Measurements from ENCODE around the gene CD79B. TPM values are rescaled to one million over a fixed set of nuclear protein-coding genes. Genes with fewer than 3 reads are reported as not detected.

Gene CD79B
- total and polyA plus RNA-seq, 10 of the 15 experiments (the other 5 are each of a cell fraction or from before 2014, with no cell fraction given) = 17.5 to 148 (median 79.1) TPM

GRCh38 chr17:63955791-63956190 is 23.7 kb upstream of the CD79B start:
- Histone ChIP-seq H3K9ac (ENCODE audit: control insufficient read depth, insufficient read depth, low read length) (no peak overlapping the region), H3K36me3 (ENCODE audit: control insufficient read depth in 2 of 2, insufficient read depth in 2 of 2, low read length in 1 of 2) (no peaks in the 10 kb centered on the region), H3K4me3 (no peak overlapping the region), H4K20me1 (ENCODE audit: control insufficient read depth, insufficient read depth) (no peaks in the 10 kb centered on the region), H2AFZ (ENCODE audit: control insufficient read depth, low read depth, low read length) (no peak overlapping the region), H3K79me2 (ENCODE audit: control insufficient read depth, insufficient read depth, low read length) (no peaks in the 10 kb centered on the region), H3K27ac (ENCODE audit: control insufficient read depth, insufficient read depth) (no peak overlapping the region), H3K9me3 (replicated peaks; ENCODE audit: control insufficient read depth, insufficient read depth, low read length) (no peaks in the 10 kb centered on the region), H3K4me2 (ENCODE audit: control insufficient read depth, insufficient read depth) (no peak overlapping the region), H3K4me1 (ENCODE audit: control insufficient read depth, insufficient read depth, low read length) (peaks cover 14% of the 10 kb centered on the region), H3K27me3 (replicated peaks in 1 of 2; ENCODE audit: control insufficient read depth in 2 of 2, insufficient read depth in 2 of 2, low read length in 1 of 2) (no peaks in the 10 kb centered on the region)
- ChIA-PET POLR2A (no interaction called here), RAD21 (ENCODE audit: unreplicated experiment) (interaction anchor here (1.2 to 7.8 kb wide), 4 partner anchors 9 to 62 kb away, joined by 3 to 97 read pairs (median 6); partner anchors contain the start of gene GH1), SMC1A (ENCODE audit: uncharacterized antibody, unreplicated experiment) (interaction anchor here (1.0 to 9.9 kb wide), 6 partner anchors 10 to 71 kb away, joined by 3 to 155 read pairs (median 6); partner anchors contain the start of gene GH1), CTCF (interaction anchor here (0.9 to 11.0 kb wide), 7 partner anchors 9 to 71 kb away, joined by 3 to 315 read pairs (median 15); partner anchors contain the start of genes CSHL1 and GH1)
- TF ChIP-seq JUND (IDR thresholded peaks at IDR 0.05; ENCODE audit: low read depth, low read length) = no peak
- TF ChIP-seq, protein P1, sequence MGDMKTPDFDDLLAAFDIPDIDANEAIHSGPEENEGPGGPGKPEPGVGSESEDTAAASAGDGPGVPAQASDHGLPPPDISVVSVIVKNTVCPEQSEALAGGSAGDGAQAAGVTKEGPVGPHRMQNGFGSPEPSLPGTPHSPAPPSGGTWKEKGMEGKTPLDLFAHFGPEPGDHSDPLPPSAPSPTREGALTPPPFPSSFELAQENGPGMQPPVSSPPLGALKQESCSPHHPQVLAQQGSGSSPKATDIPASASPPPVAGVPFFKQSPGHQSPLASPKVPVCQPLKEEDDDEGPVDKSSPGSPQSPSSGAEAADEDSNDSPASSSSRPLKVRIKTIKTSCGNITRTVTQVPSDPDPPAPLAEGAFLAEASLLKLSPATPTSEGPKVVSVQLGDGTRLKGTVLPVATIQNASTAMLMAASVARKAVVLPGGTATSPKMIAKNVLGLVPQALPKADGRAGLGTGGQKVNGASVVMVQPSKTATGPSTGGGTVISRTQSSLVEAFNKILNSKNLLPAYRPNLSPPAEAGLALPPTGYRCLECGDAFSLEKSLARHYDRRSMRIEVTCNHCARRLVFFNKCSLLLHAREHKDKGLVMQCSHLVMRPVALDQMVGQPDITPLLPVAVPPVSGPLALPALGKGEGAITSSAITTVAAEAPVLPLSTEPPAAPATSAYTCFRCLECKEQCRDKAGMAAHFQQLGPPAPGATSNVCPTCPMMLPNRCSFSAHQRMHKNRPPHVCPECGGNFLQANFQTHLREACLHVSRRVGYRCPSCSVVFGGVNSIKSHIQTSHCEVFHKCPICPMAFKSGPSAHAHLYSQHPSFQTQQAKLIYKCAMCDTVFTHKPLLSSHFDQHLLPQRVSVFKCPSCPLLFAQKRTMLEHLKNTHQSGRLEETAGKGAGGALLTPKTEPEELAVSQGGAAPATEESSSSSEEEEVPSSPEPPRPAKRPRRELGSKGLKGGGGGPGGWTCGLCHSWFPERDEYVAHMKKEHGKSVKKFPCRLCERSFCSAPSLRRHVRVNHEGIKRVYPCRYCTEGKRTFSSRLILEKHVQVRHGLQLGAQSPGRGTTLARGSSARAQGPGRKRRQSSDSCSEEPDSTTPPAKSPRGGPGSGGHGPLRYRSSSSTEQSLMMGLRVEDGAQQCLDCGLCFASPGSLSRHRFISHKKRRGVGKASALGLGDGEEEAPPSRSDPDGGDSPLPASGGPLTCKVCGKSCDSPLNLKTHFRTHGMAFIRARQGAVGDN (IDR thresholded peaks at IDR 0.05) = no peak
- no peak for TF ChIP-seq YY1 (IDR thresholded peaks at IDR 0.05; ENCODE audit: low read depth, low read length)
- TF ChIP-seq, protein P2, sequence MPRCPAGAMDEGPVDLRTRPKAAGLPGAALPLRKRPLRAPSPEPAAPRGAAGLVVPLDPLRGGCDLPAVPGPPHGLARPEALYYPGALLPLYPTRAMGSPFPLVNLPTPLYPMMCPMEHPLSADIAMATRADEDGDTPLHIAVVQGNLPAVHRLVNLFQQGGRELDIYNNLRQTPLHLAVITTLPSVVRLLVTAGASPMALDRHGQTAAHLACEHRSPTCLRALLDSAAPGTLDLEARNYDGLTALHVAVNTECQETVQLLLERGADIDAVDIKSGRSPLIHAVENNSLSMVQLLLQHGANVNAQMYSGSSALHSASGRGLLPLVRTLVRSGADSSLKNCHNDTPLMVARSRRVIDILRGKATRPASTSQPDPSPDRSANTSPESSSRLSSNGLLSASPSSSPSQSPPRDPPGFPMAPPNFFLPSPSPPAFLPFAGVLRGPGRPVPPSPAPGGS (IDR thresholded peaks at IDR 0.05; ENCODE audit: borderline replicate concordance, insufficient read depth, low read depth, low read length, poor library complexity, severe bottlenecking) = no peak
- no peak for TF ChIP-seq GABPA (IDR thresholded peaks at IDR 0.05; ENCODE audit: low read depth)
- no peak for TF ChIP-seq BCLAF1 (IDR thresholded peaks at IDR 0.05)
- no peak for TF ChIP-seq ZNF592 (IDR thresholded peaks at IDR 0.05)
- TF ChIP-seq MYC (IDR thresholded peaks at IDR 0.05; ENCODE audit: insufficient read depth, insufficient read length, insufficient replicate concordance, low read length, severe bottlenecking) = no peak
- no peak for FAIRE-seq
- DNase-seq (ENCODE audit: low read depth, low spot score) = no peak
- no peak for ATAC-seq
- BruUV-seq (replicated peaks) = no TSS peak
- 73% methylated on average over 4 of the region's 4 CpGs for WGBS (ENCODE audit: insufficient coverage, insufficient replicate concordance, low lambda C conversion rate, missing lambda C conversion rate)
- in situ Hi-C loops (cut with MboI) (no loop called here), intact Hi-C loops (cut with micrococcal nuclease; ENCODE audit: unreplicated experiment) (no loop called here)

Data from GM12878 (cell line).